MCF 10A (cell line): ENCODE data around the gene IRX2. TPM values are rescaled to one million over a fixed set of nuclear protein-coding genes. Genes with fewer than 3 reads are reported as not detected.

ENCODE experiments used
- BruUV-seq: library from RNA; stranded (reverse); fragments of 400-500 nt; replicated peaks from 2 replicates; lab custom pipeline; 2021; lab: Mats Ljungman, UMichigan
- CTCF ChIA-PET: fragments of 300-600 bp; sonication (Branson Sonifier 250); formaldehyde crosslinking; extraction: SDS; loops from one replicate; lab custom pipeline; 2021; ENCODE audit warnings: antibody characterized with exemption, inconsistent platforms; lab: Yijun Ruan, JAX
- POLR2A ChIA-PET: fragments of 300-600, 350-650 bp; sonication (Branson Sonifier 250); formaldehyde crosslinking; extraction: SDS; loops from one replicate; lab custom pipeline; 2020; ENCODE audit warnings: antibody characterized with exemption, inconsistent platforms; lab: Yijun Ruan, JAX
- DNase-seq: peaks from one replicate; pipeline ENCODE4 v3.0.0-alpha.2; 2018; ENCODE audit not compliant: unreplicated experiment
- H3K27ac Mint-ChIP-seq: one replicate; pipeline ENCODE4 v1.8.0; 2022; ENCODE audit warnings: mild to moderate bottlenecking, low read depth, mixed read lengths; ENCODE audit not compliant: unreplicated experiment
- H3K27me3 Mint-ChIP-seq: one replicate; pipeline ENCODE4 v1.8.0; 2022; ENCODE audit warnings: mixed read lengths; ENCODE audit not compliant: insufficient read depth, unreplicated experiment
- H3K36me3 Mint-ChIP-seq: one replicate; pipeline ENCODE4 v1.8.0; 2022; ENCODE audit warnings: mild to moderate bottlenecking, moderate library complexity, mixed read lengths; ENCODE audit not compliant: insufficient read depth, unreplicated experiment
- H3K4me1 Mint-ChIP-seq: one replicate; pipeline ENCODE4 v1.8.0; 2022; ENCODE audit warnings: mixed read lengths; ENCODE audit not compliant: insufficient read depth, unreplicated experiment
- H3K4me3 Mint-ChIP-seq: one replicate; pipeline ENCODE4 v1.8.0; 2022; ENCODE audit warnings: mild to moderate bottlenecking, moderate library complexity, mixed read lengths; ENCODE audit not compliant: unreplicated experiment
- H3K9me3 Mint-ChIP-seq: one replicate; pipeline ENCODE4 v1.8.0; 2022; ENCODE audit warnings: mixed read lengths; ENCODE audit not compliant: unreplicated experiment
- intact Hi-C: fragments of 100-400 bp; cut with micrococcal nuclease; formaldehyde crosslinking; loops from 2 replicates; pipeline ENCODE4 v1.14.1; 2022
- total RNA-seq: library from RNA; stranded (reverse); gene quantifications from 2 replicates; pipeline ENCODE4 v1.2.3, GENCODE V29; 2022
- TF ChIP-seq, protein P1 (sequence below): fragments of 200-600 bp; IDR thresholded peaks from one replicate; pipeline ENCODE4 v1.8.0; 2022; ENCODE audit warnings: antibody characterized with exemption, mild to moderate bottlenecking; ENCODE audit not compliant: unreplicated experiment

Gene IRX2
- total RNA-seq, 1 experiment from 2014 or later, result 43.4 TPM

DNA sequence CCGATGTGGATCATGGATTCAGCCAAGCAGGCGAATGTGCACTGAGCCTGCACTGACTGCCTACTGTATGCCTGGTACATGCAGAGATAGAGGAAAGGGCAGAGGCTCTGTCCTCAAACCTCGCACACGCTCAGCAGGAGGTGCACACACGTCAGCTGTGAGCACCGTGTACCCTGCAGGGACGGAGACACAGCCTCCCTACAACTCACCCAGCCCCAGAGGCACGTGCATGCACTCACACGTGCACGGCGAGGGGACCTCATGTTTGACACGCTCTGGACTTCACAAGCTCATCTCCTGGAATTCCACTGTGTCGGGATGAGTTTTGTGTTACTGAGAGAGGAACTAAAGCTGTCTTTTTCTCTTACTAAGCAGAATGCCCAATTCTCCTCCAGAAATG is 48.4 kb downstream of the IRX2 start:
- TF ChIP-seq, protein P1, sequence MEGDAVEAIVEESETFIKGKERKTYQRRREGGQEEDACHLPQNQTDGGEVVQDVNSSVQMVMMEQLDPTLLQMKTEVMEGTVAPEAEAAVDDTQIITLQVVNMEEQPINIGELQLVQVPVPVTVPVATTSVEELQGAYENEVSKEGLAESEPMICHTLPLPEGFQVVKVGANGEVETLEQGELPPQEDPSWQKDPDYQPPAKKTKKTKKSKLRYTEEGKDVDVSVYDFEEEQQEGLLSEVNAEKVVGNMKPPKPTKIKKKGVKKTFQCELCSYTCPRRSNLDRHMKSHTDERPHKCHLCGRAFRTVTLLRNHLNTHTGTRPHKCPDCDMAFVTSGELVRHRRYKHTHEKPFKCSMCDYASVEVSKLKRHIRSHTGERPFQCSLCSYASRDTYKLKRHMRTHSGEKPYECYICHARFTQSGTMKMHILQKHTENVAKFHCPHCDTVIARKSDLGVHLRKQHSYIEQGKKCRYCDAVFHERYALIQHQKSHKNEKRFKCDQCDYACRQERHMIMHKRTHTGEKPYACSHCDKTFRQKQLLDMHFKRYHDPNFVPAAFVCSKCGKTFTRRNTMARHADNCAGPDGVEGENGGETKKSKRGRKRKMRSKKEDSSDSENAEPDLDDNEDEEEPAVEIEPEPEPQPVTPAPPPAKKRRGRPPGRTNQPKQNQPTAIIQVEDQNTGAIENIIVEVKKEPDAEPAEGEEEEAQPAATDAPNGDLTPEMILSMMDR, result no peak
- H3K9me3 Mint-ChIP-seq, result no peaks in the 10 kb centered on the region
- H3K27me3 Mint-ChIP-seq, result no peaks in the 10 kb centered on the region
- CTCF ChIA-PET, result no interaction called here
- no peak overlapping the region for H3K27ac Mint-ChIP-seq
- intact Hi-C loops, result no loop called here
- H3K4me3 Mint-ChIP-seq, result no peak overlapping the region
- H3K36me3 Mint-ChIP-seq, result peaks cover 5% of the 10 kb centered on the region
- BruUV-seq, result no TSS peak
- DNase-seq, result no peak
- no peaks in the 10 kb centered on the region for H3K4me1 Mint-ChIP-seq
- POLR2A ChIA-PET, result interaction anchor here (0.8 to 1.0 kb wide), 2 partner anchors 17 to 609 kb away, joined by 3 to 4 read pairs; no protein-coding TSS in a partner anchor

DNA sequence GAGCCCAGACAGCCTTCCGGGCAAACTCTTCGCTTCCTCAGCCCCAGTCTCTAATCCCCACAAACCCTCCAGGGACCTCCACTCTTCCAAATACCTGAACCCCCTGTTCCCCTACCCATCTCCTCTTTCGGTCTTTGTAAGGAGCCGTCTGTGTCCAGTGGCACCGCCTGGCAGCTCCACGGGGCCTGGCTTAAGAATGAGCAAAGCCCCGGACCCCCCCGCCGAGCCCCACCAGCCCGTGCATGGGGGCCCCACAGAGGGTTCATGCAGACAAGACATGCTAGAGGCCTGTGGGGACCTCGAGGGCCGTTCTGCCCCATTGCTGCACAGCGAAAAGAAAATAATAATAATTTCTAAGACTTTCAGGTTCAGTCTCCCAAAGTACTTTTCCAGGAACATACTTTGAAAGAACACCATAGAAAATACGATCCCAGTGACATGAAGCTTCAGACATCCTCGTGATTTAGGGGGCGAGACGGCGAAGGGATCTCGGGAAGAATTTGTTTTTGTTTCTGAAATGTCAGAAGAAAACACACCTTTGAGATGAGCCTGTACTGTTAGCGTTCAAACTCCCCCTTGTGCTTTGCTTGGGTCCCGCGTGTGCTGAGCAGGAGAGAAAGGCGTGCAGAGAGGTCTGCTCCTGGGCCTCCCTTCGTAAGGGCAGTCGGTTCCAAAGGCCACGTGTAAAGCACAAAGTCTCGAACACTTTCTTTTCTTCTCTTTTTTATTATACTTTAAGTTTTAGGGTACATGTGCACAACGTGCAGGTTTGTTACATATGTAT is 49.2 kb downstream of the IRX2 start:
- no peaks in the 10 kb centered on the region for H3K9me3 Mint-ChIP-seq
- no peaks in the 10 kb centered on the region for H3K27me3 Mint-ChIP-seq
- peaks cover 5% of the 10 kb centered on the region for H3K36me3 Mint-ChIP-seq
- intact Hi-C loops, result no loop called here
- CTCF ChIA-PET, result no interaction called here
- DNase-seq, result no peak
- TF ChIP-seq, protein P1, result no peak
- H3K27ac Mint-ChIP-seq, result no peak overlapping the region
- H3K4me3 Mint-ChIP-seq, result no peak overlapping the region
- no TSS peak for BruUV-seq
- peaks cover 7% of the 10 kb centered on the region for H3K4me1 Mint-ChIP-seq
- POLR2A ChIA-PET, result interaction anchor here (0.8 to 1.0 kb wide), 2 partner anchors 16 to 610 kb away, joined by 3 to 4 read pairs; no protein-coding TSS in a partner anchor

DNA sequence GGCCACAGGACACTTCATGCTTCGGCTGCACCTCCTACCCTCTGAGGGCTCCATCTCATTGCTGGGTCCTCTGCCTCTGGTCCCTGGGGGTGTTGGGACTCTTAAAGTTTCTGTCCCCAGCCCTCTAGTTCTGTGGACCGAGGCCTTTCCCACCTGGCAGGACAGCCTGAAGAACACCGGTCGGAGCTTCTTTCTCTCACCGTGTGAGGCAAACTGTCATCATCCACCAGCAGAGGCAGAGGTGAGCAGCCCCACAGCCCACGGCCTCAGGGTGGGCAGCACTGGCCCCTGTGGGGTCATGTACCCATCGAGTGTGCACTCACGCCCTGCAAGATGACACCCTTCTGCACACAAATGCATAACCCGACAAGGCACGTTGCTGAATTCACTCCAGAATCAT is 49.9 kb downstream of the IRX2 start:
- no peak overlapping the region for H3K27ac Mint-ChIP-seq
- intact Hi-C loops, result no loop called here
- BruUV-seq, result no TSS peak
- ChIA-PET POLR2A (no interaction called here), CTCF (interaction anchor here (0.6 to 0.9 kb wide), 2 partner anchors 9 to 14 kb away, joined by 3 to 4 read pairs; no protein-coding TSS in a partner anchor)
- peaks cover 11% of the 10 kb centered on the region for H3K4me1 Mint-ChIP-seq
- DNase-seq, result no peak
- H3K9me3 Mint-ChIP-seq, result no peaks in the 10 kb centered on the region
- peaks cover 5% of the 10 kb centered on the region for H3K36me3 Mint-ChIP-seq
- TF ChIP-seq, protein P1, result no peak
- H3K4me3 Mint-ChIP-seq, result no peak overlapping the region
- no peaks in the 10 kb centered on the region for H3K27me3 Mint-ChIP-seq

DNA sequence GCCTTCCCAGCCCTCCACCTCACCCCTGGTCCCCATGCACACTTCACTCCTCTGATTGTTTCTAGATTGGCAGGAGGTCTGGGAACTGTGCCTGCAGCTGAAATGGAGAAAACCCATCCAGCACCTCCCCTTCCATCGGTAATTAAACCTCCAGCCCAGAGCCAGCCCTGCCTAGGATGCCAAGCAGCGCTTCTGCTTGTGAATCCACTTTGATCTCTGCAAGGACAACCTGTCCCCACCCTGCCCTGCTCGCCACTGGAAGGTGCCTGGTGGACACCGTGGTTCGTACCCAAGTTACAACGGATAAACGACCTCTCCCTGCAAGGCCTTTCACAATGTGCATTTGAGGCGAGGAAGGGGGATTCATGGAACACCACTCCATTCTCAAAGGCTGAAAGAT is 50.6 kb downstream of the IRX2 start:
- intact Hi-C loops, result no loop called here
- Mint-ChIP-seq H3K4me3 (no peak overlapping the region), H3K4me1 (peaks cover 14% of the 10 kb centered on the region), H3K36me3 (peaks cover 5% of the 10 kb centered on the region), H3K27ac (peak overlapping the region; percentile 21), H3K27me3 (no peaks in the 10 kb centered on the region), H3K9me3 (no peaks in the 10 kb centered on the region)
- CTCF ChIA-PET, result interaction anchor here (0.6 to 0.9 kb wide), 2 partner anchors 10 to 14 kb away, joined by 3 to 4 read pairs; no protein-coding TSS in a partner anchor
- TF ChIP-seq, protein P1, result no peak
- POLR2A ChIA-PET, result no interaction called here
- BruUV-seq, result no TSS peak
- no peak for DNase-seq
